ENCODE results near the gene TMEM200A.

- TF ChIP-seq EZH2phosphoT487 (IDR thresholded peaks at IDR 0.05; ENCODE audit: insufficient read depth, low read depth): no peak
- TF ChIP-seq EZH2 (IDR thresholded peaks at IDR 0.05; ENCODE audit: insufficient read depth, poor library complexity, severe bottlenecking): no peak
These were observed 6.2 kb downstream of the TMEM200A start for GRCh38 chr6:130371921-130372420.
